ENCODE data around the gene SLC43A1. TPM values are rescaled to one million over a fixed set of nuclear protein-coding genes. Genes with fewer than 3 reads are reported as not detected.
A peak's percentile ranks its signal among the peaks of the same experiment; 100 is the strongest.

Gene SLC43A1
- total RNA-seq, 1 donor from 2014 or later: 1.3 TPM

DNA sequence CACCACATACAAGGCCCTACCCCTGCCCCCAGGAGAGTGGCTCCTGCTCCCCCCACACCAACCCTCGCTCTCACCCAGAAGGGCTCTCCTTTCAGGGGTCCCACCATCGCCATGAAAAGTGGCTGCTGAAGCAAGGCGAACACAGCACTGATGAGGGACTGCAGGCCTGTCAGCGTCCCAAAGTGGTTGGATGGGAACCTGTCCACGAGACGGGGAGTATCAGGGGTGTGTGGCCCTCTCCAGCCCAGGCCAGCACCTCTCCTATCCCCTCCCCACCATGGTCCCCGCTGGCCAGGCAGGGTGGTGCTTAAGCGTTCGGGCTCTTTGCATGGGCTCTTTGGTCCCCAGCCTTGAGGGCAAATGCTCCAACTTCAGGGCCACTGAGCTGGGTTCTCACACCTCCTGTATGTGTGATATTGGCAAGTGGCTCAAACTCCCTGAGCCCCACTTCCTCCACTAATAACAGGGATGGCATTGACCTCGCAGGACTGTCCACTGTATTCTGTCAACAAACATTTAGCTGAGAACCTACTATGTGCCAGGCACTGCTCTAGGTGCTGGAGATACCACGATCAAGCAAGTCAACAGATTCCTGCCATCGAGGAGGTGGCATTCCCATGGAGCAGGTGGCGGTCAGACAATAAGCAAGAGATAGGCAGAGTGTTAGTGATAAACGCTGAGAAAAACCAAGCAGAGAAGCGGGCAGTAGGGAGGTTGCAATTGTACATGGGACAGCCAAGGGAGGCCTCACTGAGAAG is 28.3 kb downstream of the SLC43A1 start:
- no peak for FAIRE-seq
- peaks cover 11% of the 10 kb centered on the region for H3K27me3 ChIP-seq (ENCODE audit: control insufficient read depth, insufficient read depth, low read length)
- H3K36me3 ChIP-seq (ENCODE audit: control insufficient read depth, insufficient read depth, low read length): no peaks in the 10 kb centered on the region
- TF ChIP-seq, protein P1, sequence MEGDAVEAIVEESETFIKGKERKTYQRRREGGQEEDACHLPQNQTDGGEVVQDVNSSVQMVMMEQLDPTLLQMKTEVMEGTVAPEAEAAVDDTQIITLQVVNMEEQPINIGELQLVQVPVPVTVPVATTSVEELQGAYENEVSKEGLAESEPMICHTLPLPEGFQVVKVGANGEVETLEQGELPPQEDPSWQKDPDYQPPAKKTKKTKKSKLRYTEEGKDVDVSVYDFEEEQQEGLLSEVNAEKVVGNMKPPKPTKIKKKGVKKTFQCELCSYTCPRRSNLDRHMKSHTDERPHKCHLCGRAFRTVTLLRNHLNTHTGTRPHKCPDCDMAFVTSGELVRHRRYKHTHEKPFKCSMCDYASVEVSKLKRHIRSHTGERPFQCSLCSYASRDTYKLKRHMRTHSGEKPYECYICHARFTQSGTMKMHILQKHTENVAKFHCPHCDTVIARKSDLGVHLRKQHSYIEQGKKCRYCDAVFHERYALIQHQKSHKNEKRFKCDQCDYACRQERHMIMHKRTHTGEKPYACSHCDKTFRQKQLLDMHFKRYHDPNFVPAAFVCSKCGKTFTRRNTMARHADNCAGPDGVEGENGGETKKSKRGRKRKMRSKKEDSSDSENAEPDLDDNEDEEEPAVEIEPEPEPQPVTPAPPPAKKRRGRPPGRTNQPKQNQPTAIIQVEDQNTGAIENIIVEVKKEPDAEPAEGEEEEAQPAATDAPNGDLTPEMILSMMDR (IDR thresholded peaks at IDR 0.05; ENCODE audit: insufficient read depth, low read length, severe bottlenecking): no peak
- DNase-seq (ENCODE audit: low read depth): no peak
- no peak overlapping the region for H3K4me3 ChIP-seq (ENCODE audit: low read depth, low read length)

DNA sequence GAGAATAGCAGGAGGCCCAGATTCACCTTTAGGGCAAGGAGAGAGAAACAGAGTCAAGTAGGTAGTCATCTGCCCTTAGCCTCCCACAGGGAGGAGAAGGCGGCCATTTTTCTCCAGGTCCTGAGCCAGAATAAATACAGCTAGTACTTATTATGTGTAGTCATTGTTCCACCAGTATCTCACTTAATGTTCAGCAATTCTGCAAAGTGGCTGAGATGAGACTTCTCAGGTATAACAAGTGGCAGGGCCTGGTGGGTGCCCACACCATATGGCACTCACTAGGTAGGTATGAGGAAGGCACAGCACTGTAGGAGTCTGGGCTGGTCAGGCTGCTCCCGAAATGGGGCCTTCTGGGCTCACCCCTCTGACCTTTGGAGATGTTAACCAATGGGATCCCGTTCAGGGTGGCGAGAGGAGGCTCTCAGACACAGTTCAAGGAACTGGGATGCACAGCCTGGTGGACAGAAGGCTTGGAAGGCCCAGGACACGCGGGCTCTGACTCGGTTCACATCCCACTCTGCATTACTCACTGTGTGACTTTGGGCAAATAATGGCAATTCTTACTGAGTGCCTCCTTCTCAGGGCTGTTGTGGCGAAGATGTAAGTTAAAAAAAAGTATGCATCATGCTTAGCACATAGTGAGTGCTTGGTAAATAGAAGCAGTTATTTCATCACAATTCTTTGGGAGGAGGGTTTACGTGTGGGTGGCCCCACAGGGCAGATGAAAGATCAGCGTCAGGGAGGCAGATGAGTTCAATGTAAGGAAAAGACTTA is 30.1 kb downstream of the SLC43A1 start:
- H3K36me3 ChIP-seq (ENCODE audit: control insufficient read depth, insufficient read depth, low read length): no peaks in the 10 kb centered on the region
- TF ChIP-seq, protein P1 (IDR thresholded peaks at IDR 0.05; ENCODE audit: insufficient read depth, low read length, severe bottlenecking): no peak
- H3K4me3 ChIP-seq (ENCODE audit: low read depth, low read length): no peak overlapping the region
- H3K27me3 ChIP-seq (ENCODE audit: control insufficient read depth, insufficient read depth, low read length): peaks cover 19% of the 10 kb centered on the region
- FAIRE-seq: no peak
- peak; percentile 35 for DNase-seq (ENCODE audit: low read depth)

DNA sequence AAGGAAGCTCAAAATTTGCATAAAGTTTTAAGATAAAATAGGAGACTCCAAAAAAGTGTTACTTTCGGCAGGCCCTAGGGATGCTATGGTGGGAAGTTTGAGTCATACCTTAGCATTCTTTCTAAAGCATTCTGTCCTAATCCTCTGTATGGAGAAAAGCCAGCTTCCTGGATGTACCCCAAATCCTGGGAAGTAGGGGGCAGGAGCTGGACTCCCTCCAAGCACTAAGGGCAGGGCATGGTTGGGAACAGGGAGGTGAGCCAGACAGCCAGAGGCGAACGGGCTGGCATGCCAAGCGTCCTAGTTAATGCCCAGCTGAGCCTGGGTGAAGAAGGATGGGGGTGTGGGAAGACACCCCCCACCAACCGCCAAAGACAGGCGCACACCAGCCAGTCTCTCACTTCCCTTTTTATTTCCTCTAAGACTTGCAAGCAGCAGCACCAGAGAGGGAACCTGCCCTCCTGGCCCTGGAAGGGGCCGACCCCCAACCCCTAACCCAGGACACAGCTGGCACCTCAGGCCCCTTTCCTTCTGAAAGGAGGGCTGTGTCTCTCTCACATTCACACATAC is 31.3 kb downstream of the SLC43A1 start:
- DNase-seq (ENCODE audit: low read depth): no peak
- no peak overlapping the region for H3K4me3 ChIP-seq (ENCODE audit: low read depth, low read length)
- no peak for FAIRE-seq
- H3K36me3 ChIP-seq (ENCODE audit: control insufficient read depth, insufficient read depth, low read length): no peaks in the 10 kb centered on the region
- TF ChIP-seq, protein P1 (IDR thresholded peaks at IDR 0.05; ENCODE audit: insufficient read depth, low read length, severe bottlenecking): no peak
- H3K27me3 ChIP-seq (ENCODE audit: control insufficient read depth, insufficient read depth, low read length): peaks cover 21% of the 10 kb centered on the region

DNA sequence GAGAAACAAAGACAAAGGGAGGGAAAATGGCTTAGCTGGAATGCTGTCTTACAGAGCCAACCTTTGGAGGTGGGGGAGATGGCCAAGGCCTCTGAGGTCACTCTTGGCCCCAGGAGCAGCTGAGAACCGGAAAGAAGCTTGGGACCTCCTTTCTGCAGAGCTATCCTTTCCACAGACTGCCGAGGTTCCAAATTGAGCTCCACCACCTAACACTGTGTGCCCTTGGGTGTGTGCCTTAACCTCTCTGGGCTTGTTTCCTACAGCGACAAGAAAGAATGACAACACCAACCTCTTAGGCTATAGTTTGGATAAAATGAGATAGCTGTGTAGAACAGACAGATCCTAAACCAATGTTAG is 32.0 kb downstream of the SLC43A1 start:
- no peaks in the 10 kb centered on the region for H3K36me3 ChIP-seq (ENCODE audit: control insufficient read depth, insufficient read depth, low read length)
- TF ChIP-seq, protein P1 (IDR thresholded peaks at IDR 0.05; ENCODE audit: insufficient read depth, low read length, severe bottlenecking): no peak
- no peak for DNase-seq (ENCODE audit: low read depth)
- no peak for FAIRE-seq
- no peak overlapping the region for H3K4me3 ChIP-seq (ENCODE audit: low read depth, low read length)
- peaks cover 19% of the 10 kb centered on the region for H3K27me3 ChIP-seq (ENCODE audit: control insufficient read depth, insufficient read depth, low read length)

DNA sequence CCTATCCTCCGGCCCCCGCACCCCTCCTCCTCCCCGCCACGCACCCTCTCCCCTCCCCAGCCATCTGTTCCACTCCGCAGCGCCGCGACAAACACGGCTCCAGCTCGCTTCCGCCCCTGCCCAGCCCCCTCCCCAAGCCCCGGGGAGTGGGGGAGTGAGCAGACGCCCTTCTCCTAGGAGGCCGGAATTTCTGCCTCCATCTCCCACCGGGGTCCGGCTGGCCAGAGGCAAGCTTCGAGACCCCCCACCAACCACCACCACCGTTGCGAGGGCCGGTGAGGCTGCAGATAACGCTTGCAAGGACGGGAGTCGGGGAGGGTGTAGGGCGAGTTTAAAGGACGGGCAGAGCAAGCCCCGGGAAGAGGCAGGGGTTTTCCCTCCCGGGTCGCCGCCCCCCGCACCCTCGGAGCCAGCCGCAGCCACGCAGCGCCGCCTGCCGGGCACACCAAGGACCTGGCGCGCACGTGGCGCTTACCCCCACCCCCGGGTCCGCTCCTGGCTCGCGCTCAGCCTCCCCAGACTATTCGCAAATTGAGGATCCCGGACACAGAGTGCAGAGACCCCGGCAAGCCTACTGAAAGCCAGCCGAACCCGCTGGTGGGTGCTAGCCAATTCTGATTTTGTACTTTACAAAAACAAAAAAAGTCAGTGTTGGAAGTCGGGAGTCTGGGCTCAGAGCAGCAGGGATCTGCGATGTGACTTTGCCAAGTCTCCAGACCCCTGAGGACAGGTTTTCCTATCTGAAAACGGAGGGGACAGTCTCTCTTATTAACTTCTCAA is 32.5 kb downstream of the SLC43A1 start:
- FAIRE-seq: no peak
- peak overlapping the region; percentile 18 for H3K4me3 ChIP-seq (ENCODE audit: low read depth, low read length)

More for the DNA sequence above, 32.5 kb downstream of the SLC43A1 start:
- Histone ChIP-seq H3K27me3 (ENCODE audit: control insufficient read depth, insufficient read depth, low read length) (peaks cover 19% of the 10 kb centered on the region), H3K36me3 (ENCODE audit: control insufficient read depth, insufficient read depth, low read length) (no peaks in the 10 kb centered on the region)
- DNase-seq (ENCODE audit: low read depth): no peak
- TF ChIP-seq, protein P1 (IDR thresholded peaks at IDR 0.05; ENCODE audit: insufficient read depth, low read length, severe bottlenecking): peak; percentile 84
